HG03039 (cell line): ENCODE results near the gene MPI.
"Not testable (repeated sequence)": the region's sequence is repeated elsewhere in the genome, so short reads cannot be mapped to it uniquely, and the experiment has no call there.

Source experiments
- ATAC-seq: cut with Tn5 transposase; IDR thresholded peaks from one replicate; pipeline ENCODE4 v1.9.1; 2021; ENCODE audit warnings: mild to moderate bottlenecking, moderate library complexity; ENCODE audit not compliant: unreplicated experiment

MPI gene

GRCh38 chr15:74890665-74890960 is 771 bp downstream of the MPI start:
- ATAC-seq: no peak

DNA sequence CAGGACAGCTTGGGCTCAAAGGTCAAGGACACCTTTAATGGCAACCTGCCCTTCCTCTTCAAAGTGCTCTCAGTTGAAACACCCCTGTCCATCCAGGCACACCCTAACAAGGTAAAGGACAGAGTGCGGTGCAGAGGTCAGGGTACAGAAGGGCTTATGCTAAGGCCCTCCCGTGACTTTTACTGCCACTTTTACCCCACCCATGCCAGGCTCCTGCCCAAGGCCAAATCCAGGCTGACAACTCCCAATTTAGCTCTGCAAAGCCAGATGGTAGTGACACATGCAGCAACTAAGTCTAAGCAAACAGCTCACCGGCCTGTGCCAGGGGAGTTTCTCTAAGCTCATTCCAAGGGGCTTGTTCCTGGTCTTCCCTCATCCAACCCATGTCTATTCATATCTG is 1.6 kb downstream of the MPI start:
- ATAC-seq: no peak

- ATAC-seq: no peak
Observed at GRCh38 chr15:74892313-74892712, 2.5 kb downstream of the MPI start.

- ATAC-seq: no peak
Observed at GRCh38 chr15:74892931-74893330, 3.1 kb downstream of the MPI start.

DNA sequence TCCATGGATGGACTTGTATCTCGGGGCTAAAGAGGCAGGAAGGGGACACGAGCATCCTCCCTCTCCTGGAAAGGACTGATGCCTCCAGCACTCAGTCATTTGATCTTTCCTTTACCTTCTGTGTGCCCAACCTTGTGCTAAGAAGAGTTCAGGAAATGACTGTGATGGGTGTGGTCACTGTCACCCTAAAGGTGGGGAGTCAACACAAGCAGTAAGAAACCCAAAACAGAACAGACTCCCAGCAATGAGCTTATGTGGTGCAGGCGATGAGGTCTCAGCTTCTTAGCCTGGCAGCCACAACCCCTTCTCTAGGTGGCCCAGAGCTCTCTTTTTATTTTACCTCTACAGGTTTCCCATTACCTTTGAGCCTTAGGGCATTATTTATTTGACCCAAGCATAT is 3.8 kb downstream of the MPI start:
- ATAC-seq: no peak

DNA sequence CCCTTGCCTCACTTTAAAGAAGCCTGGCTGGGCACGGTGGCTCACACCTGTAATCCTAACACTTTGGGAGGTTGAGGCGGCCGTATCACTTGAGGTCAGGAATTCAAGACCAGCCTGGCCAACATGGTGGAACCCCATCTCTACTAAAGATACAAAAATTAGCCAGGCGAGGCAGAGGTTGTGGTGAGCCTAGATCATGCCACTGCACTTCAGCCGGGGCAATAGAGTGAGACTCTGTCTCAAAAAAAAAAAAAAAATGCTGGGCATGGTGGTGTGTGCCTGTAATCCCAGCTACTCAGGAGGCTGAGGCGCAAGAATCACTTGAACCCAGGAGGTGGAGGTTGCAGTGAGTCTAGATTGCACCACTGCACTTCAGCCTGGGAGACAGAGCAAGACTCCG is 4.5 kb downstream of the MPI start:
- not testable (repeated sequence) for ATAC-seq

DNA sequence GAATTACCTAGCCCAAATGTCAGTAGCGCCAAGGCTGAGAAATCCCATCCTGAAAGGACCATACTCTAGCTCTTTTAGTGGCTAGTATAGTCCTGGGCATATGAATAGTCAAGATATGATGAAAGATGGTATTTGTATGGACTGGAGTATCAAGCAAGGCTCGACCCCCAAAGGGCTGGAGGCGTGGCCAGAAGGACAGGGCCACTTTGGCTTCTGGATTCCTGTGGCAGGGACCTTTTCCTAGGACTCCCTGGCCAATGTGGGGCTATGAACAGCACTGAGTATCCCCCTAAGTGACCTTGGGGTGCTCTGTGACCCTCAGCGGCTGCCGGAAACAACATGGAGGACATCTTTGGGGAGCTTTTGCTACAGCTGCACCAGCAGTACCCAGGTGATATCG is 6.0 kb downstream of the MPI start:
- ATAC-seq: no peak

GRCh38 chr15:74896316-74896715 is 6.5 kb downstream of the MPI start:
- ATAC-seq: no peak

DNA sequence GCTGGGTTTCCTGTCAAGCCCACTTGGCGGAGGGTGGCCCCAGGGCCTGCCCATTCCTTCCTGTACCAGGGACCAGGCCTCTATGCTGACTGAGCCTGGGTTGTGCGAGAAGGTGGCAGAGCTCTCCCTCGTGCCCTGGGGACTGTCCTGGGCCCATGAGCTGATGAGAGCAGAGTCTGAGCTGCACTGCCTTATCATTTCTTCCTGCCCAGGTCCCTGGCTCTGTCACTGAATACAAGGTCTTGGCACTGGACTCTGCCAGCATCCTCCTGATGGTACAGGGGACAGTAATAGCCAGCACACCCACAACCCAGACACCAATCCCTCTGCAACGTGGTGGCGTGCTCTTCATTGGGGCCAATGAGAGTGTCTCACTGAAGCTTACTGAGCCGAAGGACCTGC is 7.5 kb downstream of the MPI start:
- ATAC-seq: no peak

- no peak for ATAC-seq
Observed at GRCh38 chr15:74901612-74902063, 11.8 kb downstream of the MPI start.

- no peak for ATAC-seq
Observed at GRCh38 chr15:74902295-74903075, 12.6 kb downstream of the MPI start.

GRCh38 chr15:74903676-74904075 is 13.8 kb downstream of the MPI start:
- no peak for ATAC-seq

- ATAC-seq: no peak
Observed at GRCh38 chr15:74904190-74904805, 14.5 kb downstream of the MPI start.

DNA sequence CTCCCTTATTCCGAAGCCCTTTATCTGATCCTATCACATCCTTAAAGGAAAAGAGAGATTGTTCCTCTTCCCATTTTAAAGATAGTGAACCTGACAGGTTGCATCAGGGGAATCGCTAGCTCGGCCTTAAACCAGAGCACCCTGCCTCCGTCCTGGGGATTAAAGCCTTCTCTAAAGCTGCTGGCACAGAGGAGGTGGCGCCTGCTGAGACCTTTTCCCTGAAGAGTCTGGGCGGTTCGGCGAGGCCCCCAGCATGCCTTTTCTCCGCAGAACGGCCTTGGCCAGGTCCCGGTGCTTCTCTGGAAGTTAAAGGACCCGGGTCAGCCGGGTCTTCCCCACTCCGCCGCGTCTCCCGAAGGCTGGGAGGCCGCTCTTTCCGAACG is 16.2 kb downstream of the MPI start:
- peak; percentile 2 for ATAC-seq

- peak; percentile 77 for ATAC-seq
Observed at GRCh38 chr15:74906450-74907162, 16.8 kb downstream of the MPI start, which contains the start of gene FAM219B. FAM219B (minus strand) TSS chr15:74906851; CDS start chr15:74906800, 51 bp downstream.

- no peak for ATAC-seq
Observed at GRCh38 chr15:74907163-74907870, 17.5 kb downstream of the MPI start.

DNA sequence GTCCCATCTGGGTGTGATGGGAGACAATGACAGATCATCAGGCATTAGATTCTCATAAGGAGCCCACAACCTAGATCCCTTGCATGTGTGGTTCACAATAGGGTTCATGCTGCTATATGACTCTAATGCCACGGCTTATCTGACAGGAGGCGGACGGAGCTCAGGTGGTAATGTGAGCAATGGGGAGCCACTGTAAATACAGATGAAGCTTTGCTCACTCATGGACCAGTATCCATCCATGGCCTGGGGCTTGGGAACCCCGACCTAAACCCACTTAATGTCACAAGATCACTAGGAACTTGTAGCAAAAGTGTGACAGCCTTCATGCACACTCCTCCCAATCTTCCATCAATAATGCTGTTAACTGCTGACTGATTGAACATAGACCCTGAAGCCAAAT is 18.8 kb downstream of the MPI start:
- no peak for ATAC-seq

- ATAC-seq: no peak
Observed at GRCh38 chr15:74913041-74913440, 23.2 kb downstream of the MPI start.

GRCh38 chr15:74913799-74914198 is 24.0 kb downstream of the MPI start:
- ATAC-seq: not testable (repeated sequence)

DNA sequence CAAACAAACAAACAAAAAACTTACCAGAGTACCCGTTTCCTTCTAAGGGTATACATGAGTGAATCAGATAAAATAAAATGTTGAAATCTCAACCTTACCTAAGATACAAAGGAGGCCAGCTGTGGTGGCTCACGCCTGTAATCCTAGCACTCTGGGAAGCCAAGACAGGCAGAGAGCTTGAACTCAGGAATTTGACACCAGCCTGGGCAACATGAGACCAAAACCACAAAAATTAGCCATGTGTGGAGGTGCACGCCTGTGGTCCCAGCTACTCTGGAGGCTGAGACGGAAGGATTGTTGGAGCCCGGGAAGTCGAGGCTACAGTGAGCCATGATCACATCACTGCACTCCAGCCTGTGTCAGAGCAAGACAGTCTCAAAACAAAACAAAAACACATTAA is 27.8 kb downstream of the MPI start:
- ATAC-seq: no peak

DNA sequence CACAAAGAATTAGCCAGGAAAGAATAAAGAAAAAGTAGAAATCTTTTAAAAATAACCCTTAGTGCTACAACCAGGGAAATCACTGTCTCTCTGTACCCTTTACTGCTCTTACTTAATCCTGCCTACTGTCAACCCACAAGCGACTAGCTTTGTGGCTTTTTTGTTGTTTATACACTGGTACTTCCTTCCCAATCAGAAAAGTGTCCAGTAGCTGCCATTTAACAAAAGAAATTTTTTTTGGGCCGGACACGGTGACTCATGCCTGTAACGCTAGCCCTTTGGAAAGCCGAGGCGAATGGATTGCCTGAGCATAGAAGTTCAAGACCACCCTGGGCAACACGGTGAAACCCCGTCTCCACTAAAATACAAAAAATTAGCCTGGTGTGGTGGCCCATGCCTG is 30.6 kb downstream of the MPI start:
- ATAC-seq: no peak
